ENCODE measurements around the gene CREB3L4. TPM values are rescaled to one million over a fixed set of nuclear protein-coding genes. Genes with fewer than 3 reads are reported as not detected.
A peak's percentile ranks its signal among the peaks of the same experiment; 100 is the strongest.

CREB3L4 gene
- polyA plus RNA-seq, 2 donors, result 9.4 to 10.0 TPM

- Histone ChIP-seq H3K27me3 (ENCODE audit: control insufficient read depth in 1 of 2, insufficient read depth in 2 of 2, low read length in 2 of 2) (no peaks in the 10 kb centered on the region), H3K27ac (ENCODE audit: low read depth in 2 of 2, low read length in 1 of 2) (peak overlapping the region; percentile 91 to 92), H3K36me3 (ENCODE audit: control insufficient read depth in 2 of 2, insufficient read depth in 2 of 2, low read length in 1 of 2) (peaks cover 8 to 40% of the 10 kb centered on the region in 2 donors), H3K9me3 (ENCODE audit: control insufficient read depth in 2 of 2, insufficient read depth in 1 of 2, low read depth in 1 of 2, low read length in 1 of 2) (no peaks in the 10 kb centered on the region), H3K4me1 (ENCODE audit: control insufficient read depth in 2 of 2, insufficient read depth in 2 of 2, low read length in 1 of 2) (peaks cover 0 to 15% of the 10 kb centered on the region in 2 donors), H3K4me3 (ENCODE audit: low read depth in 1 of 2, low read length in 2 of 2) (peak overlapping the region; percentile 17 to 86)
- 50 to 60% methylated on average over 3 of the region's 3 CpGs for WGBS, 2 donors
These were observed 22.9 kb upstream of the CREB3L4 start for GRCh38 chr1:153944827-153945117.

GRCh38 chr1:153945131-153945794 lies 22.4 kb upstream of the CREB3L4 start:
- Histone ChIP-seq H3K9me3 (ENCODE audit: control insufficient read depth in 2 of 2, insufficient read depth in 1 of 2, low read depth in 1 of 2, low read length in 1 of 2) (no peaks in the 10 kb centered on the region), H3K4me3 (ENCODE audit: low read depth in 1 of 2, low read length in 2 of 2) (peak overlapping the region; percentile 86 to 90), H3K27me3 (ENCODE audit: control insufficient read depth in 1 of 2, insufficient read depth in 2 of 2, low read length in 2 of 2) (no peaks in the 10 kb centered on the region), H3K4me1 (ENCODE audit: control insufficient read depth in 2 of 2, insufficient read depth in 2 of 2, low read length in 1 of 2) (peaks cover 0 to 15% of the 10 kb centered on the region in 2 donors), H3K36me3 (ENCODE audit: control insufficient read depth in 2 of 2, insufficient read depth in 2 of 2, low read length in 1 of 2) (peaks cover 8 to 38% of the 10 kb centered on the region in 2 donors), H3K27ac (ENCODE audit: low read depth in 2 of 2, low read length in 1 of 2) (peak overlapping the region; percentile 91 to 92)
- WGBS, 2 donors, result 27 to 31% methylated on average over 11 to 12 of the region's 12 CpGs

- 0 to 2% methylated on average over 17 to 95 of the region's 95 CpGs for WGBS, 2 donors
- Histone ChIP-seq H3K36me3 (ENCODE audit: control insufficient read depth in 2 of 2, insufficient read depth in 2 of 2, low read length in 1 of 2) (peaks cover 6 to 33% of the 10 kb centered on the region in 2 donors), H3K27ac (ENCODE audit: low read depth in 2 of 2, low read length in 1 of 2) (peak overlapping the region; percentile 91 to 92), H3K4me1 (ENCODE audit: control insufficient read depth in 2 of 2, insufficient read depth in 2 of 2, low read length in 1 of 2) (peaks cover 0 to 15% of the 10 kb centered on the region in 2 donors), H3K9me3 (ENCODE audit: control insufficient read depth in 2 of 2, insufficient read depth in 1 of 2, low read depth in 1 of 2, low read length in 1 of 2) (no peaks in the 10 kb centered on the region), H3K4me3 (ENCODE audit: low read depth in 1 of 2, low read length in 2 of 2) (peak overlapping the region; percentile 86 to 90), H3K27me3 (ENCODE audit: control insufficient read depth in 1 of 2, insufficient read depth in 2 of 2, low read length in 2 of 2) (no peaks in the 10 kb centered on the region)
These were observed 21.7 kb upstream of the CREB3L4 start for GRCh38 chr1:153945795-153946621.

- WGBS, 2 donors, result 7 to 13% methylated on average over 20 to 28 of the region's 28 CpGs
- H3K27ac ChIP-seq (ENCODE audit: low read depth in 2 of 2, low read length in 1 of 2), result peak within 1 kb of the TSS; percentile 91 to 92
- no peaks in the 10 kb centered on the region for H3K9me3 ChIP-seq (ENCODE audit: control insufficient read depth in 2 of 2, insufficient read depth in 1 of 2, low read depth in 1 of 2, low read length in 1 of 2)
- peak within 1 kb of the TSS; percentile 86 to 90 for H3K4me3 ChIP-seq (ENCODE audit: low read depth in 1 of 2, low read length in 2 of 2)
- peaks cover 0 to 15% of the 10 kb centered on the region in 2 donors for H3K4me1 ChIP-seq (ENCODE audit: control insufficient read depth in 2 of 2, insufficient read depth in 2 of 2, low read length in 1 of 2)
- H3K27me3 ChIP-seq (ENCODE audit: control insufficient read depth in 1 of 2, insufficient read depth in 2 of 2, low read length in 2 of 2), result no peaks in the 10 kb centered on the region
- H3K36me3 ChIP-seq (ENCODE audit: control insufficient read depth in 2 of 2, insufficient read depth in 2 of 2, low read length in 1 of 2), result peaks cover 6 to 37% of the 10 kb centered on the region in 2 donors
These were observed 21.0 kb upstream of the CREB3L4 start, which contains the start of gene DENND4B for GRCh38 chr1:153946622-153947241. Gene DENND4B, minus strand, starts transcription at chr1:153946718. Its CDS starts 2,344 bp downstream, at chr1:153944374.

GRCh38 chr1:153951183-153951582 lies 16.5 kb upstream of the CREB3L4 start:
- no peaks in the 10 kb centered on the region for H3K9me3 ChIP-seq (ENCODE audit: control insufficient read depth in 2 of 2, insufficient read depth in 1 of 2, low read depth in 1 of 2, low read length in 1 of 2)
- peaks cover 13 to 42% of the 10 kb centered on the region in 2 donors for H3K36me3 ChIP-seq (ENCODE audit: control insufficient read depth in 2 of 2, insufficient read depth in 2 of 2, low read length in 1 of 2)
- no peaks in the 10 kb centered on the region for H3K27me3 ChIP-seq (ENCODE audit: control insufficient read depth in 1 of 2, insufficient read depth in 2 of 2, low read length in 2 of 2)
- H3K27ac ChIP-seq (ENCODE audit: low read depth in 2 of 2, low read length in 1 of 2), result no peak overlapping the region
- H3K4me3 ChIP-seq (ENCODE audit: low read depth in 1 of 2, low read length in 2 of 2), result no peak overlapping the region
- WGBS, 2 donors, result 86 to 92% methylated on average over 11 of the region's 11 CpGs
- H3K4me1 ChIP-seq (ENCODE audit: control insufficient read depth in 2 of 2, insufficient read depth in 2 of 2, low read length in 1 of 2), result peaks cover 3 to 4% of the 10 kb centered on the region in 2 donors

- H3K4me3 ChIP-seq (ENCODE audit: low read depth in 1 of 2, low read length in 2 of 2), result no peak overlapping the region
- WGBS, 2 donors, result 84 to 92% methylated on average over 2 of the region's 2 CpGs
- peaks cover 13 to 42% of the 10 kb centered on the region in 2 donors for H3K36me3 ChIP-seq (ENCODE audit: control insufficient read depth in 2 of 2, insufficient read depth in 2 of 2, low read length in 1 of 2)
- H3K4me1 ChIP-seq (ENCODE audit: control insufficient read depth in 2 of 2, insufficient read depth in 2 of 2, low read length in 1 of 2), result peaks cover 4 to 8% of the 10 kb centered on the region in 2 donors
- H3K27me3 ChIP-seq (ENCODE audit: control insufficient read depth in 1 of 2, insufficient read depth in 2 of 2, low read length in 2 of 2), result no peaks in the 10 kb centered on the region
- no peaks in the 10 kb centered on the region for H3K9me3 ChIP-seq (ENCODE audit: control insufficient read depth in 2 of 2, insufficient read depth in 1 of 2, low read depth in 1 of 2, low read length in 1 of 2)
- no peak overlapping the region for H3K27ac ChIP-seq (ENCODE audit: low read depth in 2 of 2, low read length in 1 of 2)
These were observed 15.9 kb upstream of the CREB3L4 start for GRCh38 chr1:153951801-153952200.

GRCh38 chr1:153953859-153954365 lies 13.8 kb upstream of the CREB3L4 start:
- Histone ChIP-seq H3K4me1 (ENCODE audit: control insufficient read depth in 2 of 2, insufficient read depth in 2 of 2, low read length in 1 of 2) (peaks cover 4 to 10% of the 10 kb centered on the region in 2 donors), H3K27me3 (ENCODE audit: control insufficient read depth in 1 of 2, insufficient read depth in 2 of 2, low read length in 2 of 2) (no peaks in the 10 kb centered on the region), H3K27ac (ENCODE audit: low read depth in 2 of 2, low read length in 1 of 2) (no peak overlapping the region), H3K9me3 (ENCODE audit: control insufficient read depth in 2 of 2, insufficient read depth in 1 of 2, low read depth in 1 of 2, low read length in 1 of 2) (no peaks in the 10 kb centered on the region), H3K36me3 (ENCODE audit: control insufficient read depth in 2 of 2, insufficient read depth in 2 of 2, low read length in 1 of 2) (peaks cover 13 to 30% of the 10 kb centered on the region in 2 donors), H3K4me3 (ENCODE audit: low read depth in 1 of 2, low read length in 2 of 2) (no peak overlapping the region)
- WGBS, 2 donors, result 76 to 77% methylated on average over 4 of the region's 4 CpGs

- Histone ChIP-seq H3K9me3 (ENCODE audit: control insufficient read depth in 2 of 2, insufficient read depth in 1 of 2, low read depth in 1 of 2, low read length in 1 of 2) (no peaks in the 10 kb centered on the region), H3K27ac (ENCODE audit: low read depth in 2 of 2, low read length in 1 of 2) (no peak overlapping the region), H3K4me3 (ENCODE audit: low read depth in 1 of 2, low read length in 2 of 2) (no peak overlapping the region), H3K4me1 (ENCODE audit: control insufficient read depth in 2 of 2, insufficient read depth in 2 of 2, low read length in 1 of 2) (peaks cover 4 to 10% of the 10 kb centered on the region in 2 donors), H3K27me3 (ENCODE audit: control insufficient read depth in 1 of 2, insufficient read depth in 2 of 2, low read length in 2 of 2) (no peaks in the 10 kb centered on the region), H3K36me3 (ENCODE audit: control insufficient read depth in 2 of 2, insufficient read depth in 2 of 2, low read length in 1 of 2) (peaks cover 13 to 30% of the 10 kb centered on the region in 2 donors)
- 93 to 94% methylated on average over 10 of the region's 10 CpGs for WGBS, 2 donors
These were observed 12.9 kb upstream of the CREB3L4 start for GRCh38 chr1:153954826-153955225.

GRCh38 chr1:153956997-153957715 lies 10.5 kb upstream of the CREB3L4 start:
- H3K4me3 ChIP-seq (ENCODE audit: low read depth in 1 of 2, low read length in 2 of 2), result peak overlapping the region; percentile 83 to 95
- whole genome bisulfite sequencing, 2 donors, result 27 to 29% methylated on average over 6 of the region's 6 CpGs
- H3K36me3 ChIP-seq (ENCODE audit: control insufficient read depth in 2 of 2, insufficient read depth in 2 of 2, low read length in 1 of 2), result peaks cover 5 to 18% of the 10 kb centered on the region in 2 donors
- no peaks in the 10 kb centered on the region for H3K9me3 ChIP-seq (ENCODE audit: control insufficient read depth in 2 of 2, insufficient read depth in 1 of 2, low read depth in 1 of 2, low read length in 1 of 2)
- H3K4me1 ChIP-seq (ENCODE audit: control insufficient read depth in 2 of 2, insufficient read depth in 2 of 2, low read length in 1 of 2), result peaks cover 4 to 19% of the 10 kb centered on the region in 2 donors
- peak overlapping the region; percentile 96 to 97 for H3K27ac ChIP-seq (ENCODE audit: low read depth in 2 of 2, low read length in 1 of 2)
- no peaks in the 10 kb centered on the region for H3K27me3 ChIP-seq (ENCODE audit: control insufficient read depth in 1 of 2, insufficient read depth in 2 of 2, low read length in 2 of 2)

All from esophagus (tissue), 2 donors.